CD14-positive monocyte (primary cell): Measurements from ENCODE around the gene TUBB4B. TPM values are rescaled to one million over a fixed set of nuclear protein-coding genes. Genes with fewer than 3 reads are reported as not detected.
A peak's percentile ranks its signal among the peaks of the same experiment; 100 is the strongest.
"Not testable (repeated sequence)": the region's sequence is repeated elsewhere in the genome, so short reads cannot be mapped to it uniquely, and the experiment has no call there.

Source experiments
- DNase-seq, 3 donors: peaks; one replicate each; pipeline ENCODE4 v3.0.0-alpha.2; 2011 to 2022
- H2AFZ ChIP-seq: 2 replicates; pipeline ENCODE4 v1.6.0; 2012; ENCODE audit warnings: mild to moderate bottlenecking, low read depth, low read length, inconsistent platforms; ENCODE audit not compliant: insufficient read depth, poor library complexity, severe bottlenecking
- H3K27ac ChIP-seq, 2 donors: 1 replicate in 1 of 2; 2 replicates in 1 of 2; pipeline ENCODE4 v1.5.1; 2012 to 2013; ENCODE audit warnings: low read length in 2 of 2, control low read depth in 1 of 2, inconsistent platforms in 1 of 2, low read depth in 1 of 2, mild to moderate bottlenecking in 1 of 2
- H3K27me3 ChIP-seq, 2 donors: one replicate each; pipeline versions ENCODE4 v1.6.0 to v1.6.1; 2011 to 2013; ENCODE audit warnings: low read length in 2 of 2; ENCODE audit not compliant: control insufficient read depth in 2 of 2, insufficient read depth in 2 of 2
- H3K36me3 ChIP-seq, 2 donors: replicated peaks in 1 of 2; 1 replicate in 1 of 2; 2 replicates in 1 of 2; pipeline versions ENCODE4 v1.5.1 to v1.6.1; 2012 to 2013; ENCODE audit warnings: low read length in 2 of 2, control low read depth in 1 of 2, inconsistent platforms in 1 of 2, mild to moderate bottlenecking in 1 of 2; ENCODE audit not compliant: insufficient read depth in 2 of 2, control insufficient read depth in 1 of 2
- H3K4me1 ChIP-seq, 2 donors: 1 replicate in 1 of 2; 2 replicates in 1 of 2; pipeline versions ENCODE4 v1.5.1 to v1.6.1; 2012 to 2013; ENCODE audit warnings: low read length in 2 of 2, control low read depth in 1 of 2, inconsistent platforms in 1 of 2, mild to moderate bottlenecking in 1 of 2, moderate library complexity in 1 of 2; ENCODE audit not compliant: insufficient read depth in 2 of 2, control insufficient read depth in 1 of 2
- H3K4me2 ChIP-seq: replicated peaks from 2 replicates; pipeline ENCODE3; 2012; ENCODE audit warnings: low read length, moderate library complexity, mild to moderate bottlenecking; ENCODE audit not compliant: poor library complexity, severe bottlenecking; ENCODE audit errors: extremely low read depth
- H3K4me3 ChIP-seq, 3 experiments: fragments of 200-600 bp in 1 of 3; sonication (generic) in 1 of 3; replicated peaks in 1 of 3; 1 replicate in 2 of 3; 2 replicates in 1 of 3; pipeline ENCODE4 v1.5.1; 2011 to 2013; ENCODE audit warnings: low read length in 3 of 3, mild to moderate bottlenecking in 3 of 3, control low read depth in 2 of 3, low read depth in 2 of 3, inconsistent platforms in 1 of 3, moderate library complexity in 1 of 3
- H3K79me2 ChIP-seq: 2 replicates; pipeline ENCODE4 v1.6.0; 2012; ENCODE audit warnings: mild to moderate bottlenecking, control low read depth, inconsistent platforms, low read length, moderate library complexity; ENCODE audit not compliant: insufficient read depth
- H3K9ac ChIP-seq: 2 replicates; pipeline ENCODE4 v1.6.0; 2017; ENCODE audit warnings: low read length, mild to moderate bottlenecking; ENCODE audit not compliant: insufficient read depth, poor library complexity, severe bottlenecking
- H3K9me3 ChIP-seq, 2 donors: replicated peaks in 1 of 2; 1 replicate in 1 of 2; 2 replicates in 1 of 2; pipeline versions ENCODE4 v1.5.1 to v1.6.1; 2012 to 2013; ENCODE audit warnings: low read length in 2 of 2, control low read depth in 1 of 2; ENCODE audit not compliant: control insufficient read depth in 1 of 2, insufficient read depth in 1 of 2
- H4K20me1 ChIP-seq: 2 replicates; pipeline ENCODE4 v1.6.0; 2012; ENCODE audit warnings: mild to moderate bottlenecking, low read length, control low read depth, moderate library complexity; ENCODE audit not compliant: insufficient read depth
- H3K27ac Mint-ChIP-seq, 7 donors: one replicate each; pipeline ENCODE4 v1.8.0; 2020; ENCODE audit warnings: mild to moderate bottlenecking in 7 of 7, mixed read lengths in 7 of 7, moderate library complexity in 6 of 7, inconsistent platforms in 2 of 7
- H3K27me3 Mint-ChIP-seq, 3 donors: one replicate each; pipeline ENCODE4 v1.8.0; 2021 to 2022; ENCODE audit warnings: low read depth in 3 of 3, mild to moderate bottlenecking in 3 of 3, mixed read lengths in 3 of 3, moderate library complexity in 3 of 3, inconsistent platforms in 1 of 3
- H3K36me3 Mint-ChIP-seq, 2 donors: one replicate each; pipeline ENCODE4 v1.8.0; 2020; ENCODE audit warnings: mixed read lengths in 2 of 2, inconsistent platforms in 1 of 2, mild to moderate bottlenecking in 1 of 2
- H3K4me1 Mint-ChIP-seq: one replicate; pipeline ENCODE4 v1.8.0; 2020; ENCODE audit warnings: mild to moderate bottlenecking, mixed read lengths
- H3K4me3 Mint-ChIP-seq, 2 donors: one replicate each; pipeline ENCODE4 v1.8.0; 2020; ENCODE audit warnings: mild to moderate bottlenecking in 2 of 2, mixed read lengths in 2 of 2, moderate library complexity in 1 of 2
- H3K9me3 Mint-ChIP-seq, 7 donors: one replicate each; pipeline ENCODE4 v1.8.0; 2020 to 2022; ENCODE audit warnings: mixed read lengths in 7 of 7, mild to moderate bottlenecking in 6 of 7, moderate library complexity in 6 of 7, inconsistent platforms in 2 of 7
- WGBS: methylation state at CpG from one replicate; pipeline ENCODE4 v1.1.5; 2013; ENCODE audit warnings: missing lambda C conversion rate; ENCODE audit not compliant: insufficient coverage; 5-methylcytosine and 5-hydroxymethylcytosine counted together
- intact Hi-C, 2 donors: fragments of 100-400 bp; cut with micrococcal nuclease; formaldehyde crosslinking; loops; one replicate each; pipeline versions ENCODE4 v1.15.0 to v1.15.1; 2023
- polyA plus RNA-seq, 3 donors: library from polyadenylated mRNA; depleted of rRNA in 1 of 3; unstranded in 2 of 3; stranded (reverse) in 1 of 3; fragments of 300-500 nt in 2 of 3; fragments of >200 nt in 1 of 3; fragmentation: Illumina TruSeq in 2 of 3; gene quantifications; 1 replicate in 2 of 3; 2 replicates in 1 of 3; pipeline ENCODE4 v1.2.3, GENCODE V29; 2012 to 2021
- TF ChIP-seq, protein P1 (sequence below): fragments of 200-600 bp; IDR thresholded peaks from one replicate; pipeline ENCODE4 v1.8.0; 2022; ENCODE audit warnings: antibody characterized with exemption, mild to moderate bottlenecking

Gene TUBB4B
- polyA plus RNA-seq, 3 donors = 58.1 to 284 (median 70.8) TPM

GRCh38 chr9:137262173-137262908 is 21.3 kb downstream of the TUBB4B start:
- intact Hi-C loops, H3K9me3 Mint-ChIP-seq, H3K9me3 ChIP-seq, H3K4me3 Mint-ChIP-seq, H3K27me3 Mint-ChIP-seq, H3K27me3 ChIP-seq, H3K27ac ChIP-seq, H3K4me2 ChIP-seq, H3K79me2 ChIP-seq, H3K4me1 Mint-ChIP-seq, H3K27ac Mint-ChIP-seq, DNase-seq, H2AFZ ChIP-seq, H3K4me3 ChIP-seq, H3K4me1 ChIP-seq, H3K9ac ChIP-seq: not testable (repeated sequence)
- 100% methylated on average over 3 of the region's 15 CpGs for WGBS
- Histone ChIP-seq H4K20me1 (peaks cover 24% of the 10 kb centered on the region), H3K36me3 (peaks cover 42 to 55% of the 10 kb centered on the region in 2 donors)
- peaks cover 31 to 73% of the 10 kb centered on the region in 2 donors for H3K36me3 Mint-ChIP-seq
- TF ChIP-seq, protein P1, sequence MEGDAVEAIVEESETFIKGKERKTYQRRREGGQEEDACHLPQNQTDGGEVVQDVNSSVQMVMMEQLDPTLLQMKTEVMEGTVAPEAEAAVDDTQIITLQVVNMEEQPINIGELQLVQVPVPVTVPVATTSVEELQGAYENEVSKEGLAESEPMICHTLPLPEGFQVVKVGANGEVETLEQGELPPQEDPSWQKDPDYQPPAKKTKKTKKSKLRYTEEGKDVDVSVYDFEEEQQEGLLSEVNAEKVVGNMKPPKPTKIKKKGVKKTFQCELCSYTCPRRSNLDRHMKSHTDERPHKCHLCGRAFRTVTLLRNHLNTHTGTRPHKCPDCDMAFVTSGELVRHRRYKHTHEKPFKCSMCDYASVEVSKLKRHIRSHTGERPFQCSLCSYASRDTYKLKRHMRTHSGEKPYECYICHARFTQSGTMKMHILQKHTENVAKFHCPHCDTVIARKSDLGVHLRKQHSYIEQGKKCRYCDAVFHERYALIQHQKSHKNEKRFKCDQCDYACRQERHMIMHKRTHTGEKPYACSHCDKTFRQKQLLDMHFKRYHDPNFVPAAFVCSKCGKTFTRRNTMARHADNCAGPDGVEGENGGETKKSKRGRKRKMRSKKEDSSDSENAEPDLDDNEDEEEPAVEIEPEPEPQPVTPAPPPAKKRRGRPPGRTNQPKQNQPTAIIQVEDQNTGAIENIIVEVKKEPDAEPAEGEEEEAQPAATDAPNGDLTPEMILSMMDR = peak; percentile 59

DNA sequence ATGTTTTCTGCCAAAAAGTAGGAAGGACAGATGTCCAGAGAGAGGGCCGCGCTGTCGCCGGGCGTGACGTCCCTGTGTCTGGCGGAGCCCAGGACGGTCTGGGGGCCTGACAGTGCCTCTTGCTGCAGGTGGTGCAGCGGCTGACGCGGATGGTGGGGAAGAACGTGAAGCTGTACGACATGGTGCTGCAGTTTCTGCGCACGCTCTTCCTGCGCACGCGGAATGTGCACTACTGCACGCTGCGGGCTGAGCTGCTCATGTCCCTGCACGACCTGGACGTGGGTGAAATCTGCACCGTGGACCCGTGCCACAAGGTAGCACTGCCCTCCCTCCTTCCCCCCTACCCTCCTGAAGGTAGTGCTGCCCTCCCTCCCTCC is 21.8 kb downstream of the TUBB4B start:
- Histone ChIP-seq H3K9me3 (no peaks in the 10 kb centered on the region), H2AFZ (no peak overlapping the region), H3K27ac (no peak overlapping the region), H3K36me3 (peaks cover 42 to 60% of the 10 kb centered on the region in 2 donors), H3K4me3 (no peak overlapping the region), H4K20me1 (peaks cover 25% of the 10 kb centered on the region), H3K27me3 (no peaks in the 10 kb centered on the region), H3K4me1 (peaks cover 6 to 10% of the 10 kb centered on the region in 2 donors), H3K79me2 (peaks cover 2% of the 10 kb centered on the region), H3K4me2 (no peak overlapping the region), H3K9ac (no peak overlapping the region)
- Mint-ChIP-seq H3K27ac (no peak overlapping the region), H3K36me3 (peaks cover 36 to 73% of the 10 kb centered on the region in 2 donors), H3K9me3 (peaks cover 0 to 5% (median 0%) of the 10 kb centered on the region in 7 donors), H3K27me3 (no peaks in the 10 kb centered on the region), H3K4me3 (no peak overlapping the region), H3K4me1 (peaks cover 9% of the 10 kb centered on the region)
- WGBS = 93% methylated on average over 21 of the region's 24 CpGs
- no peak for DNase-seq
- TF ChIP-seq, protein P1 = no peak
- intact Hi-C loops = no loop called here
